Endometrial microvascular endothelial cells (primary cell): ENCODE measurements around the gene DYNLRB2. TPM values are rescaled to one million over a fixed set of nuclear protein-coding genes. Genes with fewer than 3 reads are reported as not detected.

Experiments used
- in situ Hi-C: cut with HindIII; loops from 2 replicates; pipeline ENCODE4 v1.10.0; 2017; ENCODE audit warnings: low sequenced_read_pairs, low pct_unique_long_range_greater_than_20kb; ENCODE audit errors: inconsistent ontology term
- total RNA-seq: library from RNA; depleted of rRNA; stranded (reverse); fragments of >200 nt; gene quantifications from one replicate; pipeline ENCODE4 v1.2.3, GENCODE V29; 2015; ENCODE audit errors: inconsistent ontology term

The DYNLRB2 gene
- total RNA-seq, 1 donor from 2014 or later, result not detected

- in situ Hi-C loops, result no loop called here
These were observed 3.5 kb downstream of the DYNLRB2 start for GRCh38 chr16:80544326-80544725.

GRCh38 chr16:80546249-80546648 is 5.5 kb downstream of the DYNLRB2 start:
- in situ Hi-C loops, result no loop called here

- in situ Hi-C loops, result no loop called here
These were observed 6.4 kb downstream of the DYNLRB2 start for GRCh38 chr16:80547145-80547544.

- in situ Hi-C loops, result no loop called here
These were observed 11.5 kb downstream of the DYNLRB2 start for GRCh38 chr16:80552277-80552676.

DNA sequence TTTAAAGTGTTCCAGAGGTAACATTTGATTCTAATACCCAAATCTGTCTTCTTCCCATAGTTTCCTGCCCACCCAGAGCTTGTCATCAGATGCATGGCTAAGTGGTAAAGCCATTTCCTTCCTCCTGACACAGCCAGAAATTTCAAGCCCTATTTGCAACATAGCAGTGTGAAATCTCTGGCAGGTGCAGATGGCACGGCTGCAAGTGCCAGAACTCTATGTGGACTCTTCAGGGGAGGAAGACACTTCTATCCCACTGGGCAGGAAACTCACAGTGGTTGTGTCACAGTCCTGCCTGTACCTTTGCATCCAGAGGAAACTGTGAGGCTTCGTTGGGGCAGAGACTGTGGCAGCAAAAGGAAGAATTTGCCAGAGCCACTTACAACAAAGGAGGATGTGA is 13.2 kb downstream of the DYNLRB2 start:
- in situ Hi-C loops, result no loop called here

GRCh38 chr16:80556481-80556880 is 15.7 kb downstream of the DYNLRB2 start:
- in situ Hi-C loops, result no loop called here

DNA sequence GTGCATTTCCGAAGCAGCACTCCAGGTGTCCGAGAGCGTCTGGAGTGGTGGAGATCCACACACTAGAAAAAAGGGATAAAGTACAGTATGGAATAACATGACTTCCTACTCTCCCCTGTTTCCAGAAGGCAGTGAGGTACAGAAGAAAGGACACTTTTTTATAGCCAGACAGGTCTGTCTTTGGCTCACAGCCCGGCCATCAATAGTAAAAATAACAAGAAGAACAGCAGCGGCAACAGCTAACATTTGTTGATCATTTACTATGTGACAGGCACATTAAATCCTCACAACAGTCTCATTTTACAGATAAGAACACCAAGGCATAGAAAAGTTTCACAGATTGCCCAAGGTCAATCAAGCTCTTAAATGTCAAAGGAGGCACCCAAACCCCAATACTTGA is 16.2 kb downstream of the DYNLRB2 start:
- in situ Hi-C loops, result no loop called here

DNA sequence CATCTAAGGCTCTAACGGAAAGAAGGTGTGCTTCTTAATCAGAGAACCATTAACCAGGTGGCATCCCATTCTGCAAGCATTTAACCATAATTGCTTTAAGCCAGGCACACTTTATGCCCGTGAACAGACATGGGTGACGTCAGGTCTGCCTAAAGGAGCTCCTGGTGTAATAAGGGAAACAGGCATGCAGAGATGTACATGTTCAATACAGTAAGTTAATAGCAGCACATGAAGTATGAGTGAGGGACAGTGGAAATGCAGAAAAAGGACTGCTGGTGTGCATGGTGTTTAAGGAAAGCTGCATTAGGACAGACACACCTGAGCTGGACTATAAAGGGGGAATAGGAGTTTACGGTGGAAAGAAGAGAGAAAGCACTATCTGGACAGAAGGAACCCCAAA is 18.6 kb downstream of the DYNLRB2 start:
- in situ Hi-C loops, result no loop called here

- in situ Hi-C loops, result no loop called here
These were observed 22.3 kb downstream of the DYNLRB2 start for GRCh38 chr16:80563066-80563465.

GRCh38 chr16:80564394-80564793 is 23.6 kb downstream of the DYNLRB2 start:
- in situ Hi-C loops, result no loop called here

DNA sequence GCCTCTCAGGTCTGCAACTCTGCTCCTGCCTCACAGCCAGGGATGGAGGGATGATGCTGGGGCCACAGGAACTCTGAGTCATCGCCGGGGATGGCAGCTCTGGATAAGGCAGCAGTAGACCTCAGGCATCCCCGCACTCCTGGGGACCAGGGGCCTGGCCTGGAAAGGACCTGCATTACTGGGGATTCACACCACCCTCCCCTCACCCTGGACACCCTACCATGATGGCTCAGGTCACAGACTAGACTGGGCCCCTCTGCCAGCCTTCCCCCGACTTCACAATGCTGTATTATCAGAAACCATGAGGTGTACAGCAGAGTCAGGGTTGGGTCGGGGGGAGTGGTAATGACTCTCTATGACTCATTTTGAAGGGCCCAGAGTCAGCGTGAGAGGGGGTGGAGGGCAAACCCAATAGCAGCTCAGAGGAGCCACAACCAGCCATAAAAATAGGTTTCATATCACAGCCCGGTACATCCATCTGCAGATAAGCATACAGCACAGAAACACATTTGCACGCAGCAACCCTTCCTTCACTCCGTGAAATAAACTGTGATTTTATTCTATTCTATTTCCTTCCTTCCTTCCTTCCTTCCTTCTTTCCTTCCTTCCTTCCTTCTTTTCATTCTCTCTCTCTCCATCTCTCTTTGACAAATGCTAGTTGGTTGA is 28.8 kb downstream of the DYNLRB2 start:
- in situ Hi-C loops, result no loop called here

- in situ Hi-C loops, result no loop called here
These were observed 29.3 kb downstream of the DYNLRB2 start for GRCh38 chr16:80570106-80570478.

GRCh38 chr16:80573700-80574120 is 32.9 kb downstream of the DYNLRB2 start:
- in situ Hi-C loops, result no loop called here

DNA sequence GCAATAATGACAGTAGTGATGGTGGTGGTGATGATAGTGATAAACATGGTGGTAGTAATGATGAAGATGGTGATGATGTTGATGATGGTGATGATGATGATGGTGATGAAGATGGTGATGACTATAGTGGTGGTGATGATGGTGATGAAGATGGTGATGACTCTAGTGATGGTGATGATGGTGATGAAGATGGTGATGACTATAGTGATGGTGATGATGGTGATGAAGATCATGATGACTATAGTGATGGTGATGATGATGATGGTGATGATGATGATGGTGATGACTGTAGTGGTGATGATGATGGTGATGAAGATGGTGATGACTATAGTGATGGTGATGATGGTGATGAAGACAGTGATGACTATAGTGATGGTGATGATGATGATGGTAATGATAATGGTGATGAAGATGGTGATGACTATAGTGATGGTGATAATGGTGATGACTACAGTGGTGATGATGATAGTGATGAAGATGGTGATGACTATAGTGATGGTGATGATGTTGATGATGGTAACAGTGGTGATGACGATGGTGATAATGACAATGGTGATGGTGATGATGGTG is 35.6 kb downstream of the DYNLRB2 start:
- in situ Hi-C loops, result no loop called here

- in situ Hi-C loops, result no loop called here
These were observed 36.9 kb downstream of the DYNLRB2 start for GRCh38 chr16:80577485-80578280.

DNA sequence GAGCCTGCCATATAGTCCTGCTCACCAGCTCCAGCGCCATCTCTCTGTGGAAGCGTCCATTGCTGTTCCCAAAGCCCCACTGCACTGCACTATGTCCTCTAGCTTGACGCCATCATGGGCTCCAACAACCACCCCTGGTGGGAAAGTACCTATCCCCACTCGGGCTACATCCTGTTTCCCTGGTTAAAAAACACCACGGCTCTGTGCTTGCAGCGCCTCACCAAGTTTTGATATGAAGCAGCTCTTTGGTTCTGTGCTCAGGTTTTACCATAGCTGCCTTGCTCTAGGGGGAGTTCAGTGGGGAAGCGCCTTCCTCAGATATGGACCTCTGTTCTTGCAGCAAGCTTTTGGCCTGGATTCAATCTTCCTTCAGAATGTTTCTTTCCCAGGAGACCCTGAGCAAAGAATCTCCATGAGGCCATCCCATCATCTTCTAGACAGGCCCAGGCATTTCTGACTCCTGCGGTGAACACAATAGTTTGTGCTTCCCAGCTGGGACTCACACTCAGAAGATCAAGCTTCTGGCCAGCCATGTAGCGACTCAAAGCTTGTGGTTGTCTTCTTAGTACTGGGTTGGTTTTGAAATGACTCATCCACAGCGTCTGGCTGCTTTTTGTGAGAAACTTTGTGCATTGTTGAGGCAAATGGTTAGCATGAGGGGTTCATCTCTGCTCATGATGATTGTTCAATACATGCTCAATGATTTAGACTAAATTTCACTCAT is 39.5 kb downstream of the DYNLRB2 start:
- in situ Hi-C loops, result no loop called here

- in situ Hi-C loops, result no loop called here
These were observed 42.7 kb downstream of the DYNLRB2 start for GRCh38 chr16:80583466-80583865.

GRCh38 chr16:80585764-80586163 is 45.0 kb downstream of the DYNLRB2 start:
- in situ Hi-C loops, result no loop called here

- in situ Hi-C loops, result no loop called here
These were observed 45.7 kb downstream of the DYNLRB2 start for GRCh38 chr16:80586476-80586875.

GRCh38 chr16:80587071-80587470 is 46.3 kb downstream of the DYNLRB2 start:
- in situ Hi-C loops, result no loop called here
